GM19468 (cell line): ENCODE data around the gene IGFBP6.

Source experiments
- ATAC-seq: cut with Tn5 transposase; IDR thresholded peaks from one replicate; pipeline ENCODE4 v1.9.1; 2021; ENCODE audit warnings: mild to moderate bottlenecking, moderate library complexity, moderate number of reproducible peaks; ENCODE audit not compliant: unreplicated experiment; ENCODE audit errors: extremely low read depth

Gene IGFBP6

GRCh38 chr12:53097564-53098353 lies at the start of gene IGFBP6:
TSS of gene IGFBP6 (plus strand) at chr12:53097667. CDS start at chr12:53097718, 51 bp downstream.
- no peak for ATAC-seq

GRCh38 chr12:53048033-53048779 lies 49.3 kb upstream of the IGFBP6 start:
- ATAC-seq = no peak

GRCh38 chr12:53048780-53049401 lies 48.6 kb upstream of the IGFBP6 start:
- ATAC-seq = no peak

- ATAC-seq = no peak
These were observed 47.7 kb upstream of the IGFBP6 start, which contains the start of gene TNS2 for GRCh38 chr12:53049571-53050318. TSS of gene TNS2 (plus strand) at chr12:53050065. CDS start at chr12:53050186, 121 bp downstream.

- ATAC-seq = no peak
These were observed 46.9 kb upstream of the IGFBP6 start for GRCh38 chr12:53050426-53051057.

- no peak for ATAC-seq
These were observed 46.2 kb upstream of the IGFBP6 start for GRCh38 chr12:53051058-53051880.

GRCh38 chr12:53051881-53052412 lies 45.5 kb upstream of the IGFBP6 start:
- ATAC-seq = no peak

GRCh38 chr12:53052419-53053217 lies 44.8 kb upstream of the IGFBP6 start:
- no peak for ATAC-seq

GRCh38 chr12:53053218-53054111 lies 44.0 kb upstream of the IGFBP6 start:
- no peak for ATAC-seq

- no peak for ATAC-seq
These were observed 43.2 kb upstream of the IGFBP6 start for GRCh38 chr12:53054112-53054878.

- ATAC-seq = no peak
These were observed 41.8 kb upstream of the IGFBP6 start for GRCh38 chr12:53055471-53056266.

- ATAC-seq = no peak
These were observed 41.2 kb upstream of the IGFBP6 start for GRCh38 chr12:53056296-53056695.

GRCh38 chr12:53056901-53057300 lies 40.6 kb upstream of the IGFBP6 start:
- ATAC-seq = no peak

- ATAC-seq = no peak
These were observed 39.5 kb upstream of the IGFBP6 start for GRCh38 chr12:53057816-53058500.
